ENCODE measurements around the gene ATL3.

ATL3 gene

GRCh38 chr11:63708764-63709163, 37.6 kb upstream of the ATL3 start:
- ChIA-PET CTCF (interaction anchor here (0.6 to 1.3 kb wide), 4 partner anchors 9 to 260 kb away, joined by 3 to 6 read pairs (median 4); no protein-coding TSS in a partner anchor), POLR2A (interaction anchor here (0.9 to 1.0 kb wide), 2 partner anchors 23 to 28 kb away, joined by 3 to 5 read pairs; partner anchors contain the start of gene RTN3)
- no peaks in the 10 kb centered on the region for H3K36me3 ChIP-seq (ENCODE audit: control insufficient read depth in 2 of 2, insufficient read depth in 1 of 2, low read length in 2 of 2)
- H3K9me3 ChIP-seq (ENCODE audit: control insufficient read depth, insufficient read depth, low read depth, low read length), result no peaks in the 10 kb centered on the region
- no peak overlapping the region for H3K4me3 ChIP-seq (ENCODE audit: low read depth, low read length)
- TF ChIP-seq YY2 (tag by site-specific recombination; IDR thresholded peaks at IDR 0.05) (no peak), SALL2 (tag by site-specific recombination; IDR thresholded peaks at IDR 0.05; ENCODE audit: borderline replicate concordance) (no peak), MEIS1 (CRISPR knock-in tag; IDR thresholded peaks at IDR 0.05; ENCODE audit: borderline replicate concordance) (no peak), ZNF664 (tag by site-specific recombination; IDR thresholded peaks at IDR 0.05) (peak; percentile 91; the same call in 1 of the 2 replicates), REPIN1 (tag by site-specific recombination; IDR thresholded peaks at IDR 0.05; ENCODE audit: low read depth) (no peak), PRDM6 (tag by site-specific recombination; IDR thresholded peaks at IDR 0.05) (0 out of 2 replicates have a peak, but pooled peaks have one; percentile 31)
- TF ChIP-seq, protein P1, sequence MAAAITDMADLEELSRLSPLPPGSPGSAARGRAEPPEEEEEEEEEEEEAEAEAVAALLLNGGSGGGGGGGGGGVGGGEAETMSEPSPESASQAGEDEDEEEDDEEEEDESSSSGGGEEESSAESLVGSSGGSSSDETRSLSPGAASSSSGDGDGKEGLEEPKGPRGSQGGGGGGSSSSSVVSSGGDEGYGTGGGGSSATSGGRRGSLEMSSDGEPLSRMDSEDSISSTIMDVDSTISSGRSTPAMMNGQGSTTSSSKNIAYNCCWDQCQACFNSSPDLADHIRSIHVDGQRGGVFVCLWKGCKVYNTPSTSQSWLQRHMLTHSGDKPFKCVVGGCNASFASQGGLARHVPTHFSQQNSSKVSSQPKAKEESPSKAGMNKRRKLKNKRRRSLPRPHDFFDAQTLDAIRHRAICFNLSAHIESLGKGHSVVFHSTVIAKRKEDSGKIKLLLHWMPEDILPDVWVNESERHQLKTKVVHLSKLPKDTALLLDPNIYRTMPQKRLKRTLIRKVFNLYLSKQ (tag by site-specific recombination; IDR thresholded peaks at IDR 0.05; ENCODE audit: borderline replicate concordance), result no peak
- peaks cover 2% of the 10 kb centered on the region; the same call in 1 of the 2 replicates for H3K4me1 ChIP-seq (ENCODE audit: control insufficient read depth, insufficient read depth, low read length)
- H3K27ac ChIP-seq (ENCODE audit: extremely low read depth, low read depth, low read length), result no peak overlapping the region

DNA sequence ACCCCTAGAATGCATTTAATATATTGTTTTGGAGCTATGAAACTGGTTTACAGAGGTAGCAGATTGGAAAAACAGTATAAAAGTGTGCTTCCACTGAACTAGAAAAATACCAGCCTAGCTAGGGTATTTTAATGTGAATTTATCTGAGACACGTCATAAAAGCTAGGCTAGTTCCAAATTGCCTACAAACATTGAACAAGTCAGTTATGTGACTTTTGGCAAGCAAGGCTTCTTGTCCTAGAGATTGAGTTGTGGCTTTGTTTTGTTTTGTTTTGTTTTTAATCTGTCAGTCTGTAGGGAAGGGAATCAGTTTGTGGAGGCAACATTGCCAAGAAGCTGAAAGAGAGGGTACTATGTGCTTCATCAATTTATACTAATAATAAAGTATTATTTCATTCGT, 34.4 kb upstream of the ATL3 start:
- TF ChIP-seq ZNF311 (tag by site-specific recombination; IDR thresholded peaks at IDR 0.05; ENCODE audit: borderline replicate concordance) (no peak), PRDM6 (tag by site-specific recombination; IDR thresholded peaks at IDR 0.05) (peak; percentile 59), HOXA7 (CRISPR knock-in tag; IDR thresholded peaks at IDR 0.05; ENCODE audit: borderline replicate concordance) (no peak), ZNF585B (tag by site-specific recombination; IDR thresholded peaks at IDR 0.05) (no peak)
- Histone ChIP-seq H3K4me3 (ENCODE audit: low read depth, low read length) (no peak overlapping the region), H3K36me3 (ENCODE audit: control insufficient read depth in 2 of 2, insufficient read depth in 1 of 2, low read length in 2 of 2) (no peaks in the 10 kb centered on the region), H3K27ac (ENCODE audit: extremely low read depth, low read depth, low read length) (no peak overlapping the region), H3K9me3 (ENCODE audit: control insufficient read depth, insufficient read depth, low read depth, low read length) (no peaks in the 10 kb centered on the region), H3K4me1 (ENCODE audit: control insufficient read depth, insufficient read depth, low read length) (peaks cover 2% of the 10 kb centered on the region; the same call in 1 of the 2 replicates)
- ChIA-PET CTCF (interaction anchor here (1.3 kb wide), 1 partner anchor 33 kb away, joined by 4 read pairs; no protein-coding TSS in a partner anchor), POLR2A (no interaction called here)

- Histone ChIP-seq H3K36me3 (ENCODE audit: control insufficient read depth in 2 of 2, insufficient read depth in 1 of 2, low read length in 2 of 2) (no peaks in the 10 kb centered on the region), H3K4me3 (ENCODE audit: low read depth, low read length) (no peak overlapping the region), H3K27ac (ENCODE audit: extremely low read depth, low read depth, low read length) (no peak overlapping the region), H3K4me1 (ENCODE audit: control insufficient read depth, insufficient read depth, low read length) (no peaks in the 10 kb centered on the region; the same call in 1 of the 2 replicates), H3K9me3 (ENCODE audit: control insufficient read depth, insufficient read depth, low read depth, low read length) (no peaks in the 10 kb centered on the region)
- POLR2A ChIA-PET, result interaction anchor here (0.6 to 1.8 kb wide), 2 partner anchors 18 to 39 kb away, joined by 3 to 7 read pairs; partner anchors contain the start of gene RTN3
- CTCF ChIA-PET, result interaction anchor here (1.3 to 2.7 kb wide), 2 partner anchors 9 to 11 kb away, joined by 6 to 11 read pairs; no protein-coding TSS in a partner anchor
- no peak for TF ChIP-seq ZNF138 (tag by site-specific recombination; IDR thresholded peaks at IDR 0.05; ENCODE audit: borderline replicate concordance)
- TF ChIP-seq ZNF623 (tag by site-specific recombination; IDR thresholded peaks at IDR 0.05), result no peak
- no peak for TF ChIP-seq ZBTB49 (tag by site-specific recombination; IDR thresholded peaks at IDR 0.05; ENCODE audit: low read depth)
- no peak for TF ChIP-seq GLIS2 (tag by site-specific recombination; IDR thresholded peaks at IDR 0.05)
- no peak for TF ChIP-seq ZNF10 (tag by site-specific recombination; IDR thresholded peaks at IDR 0.05)
- TF ChIP-seq, protein P2, sequence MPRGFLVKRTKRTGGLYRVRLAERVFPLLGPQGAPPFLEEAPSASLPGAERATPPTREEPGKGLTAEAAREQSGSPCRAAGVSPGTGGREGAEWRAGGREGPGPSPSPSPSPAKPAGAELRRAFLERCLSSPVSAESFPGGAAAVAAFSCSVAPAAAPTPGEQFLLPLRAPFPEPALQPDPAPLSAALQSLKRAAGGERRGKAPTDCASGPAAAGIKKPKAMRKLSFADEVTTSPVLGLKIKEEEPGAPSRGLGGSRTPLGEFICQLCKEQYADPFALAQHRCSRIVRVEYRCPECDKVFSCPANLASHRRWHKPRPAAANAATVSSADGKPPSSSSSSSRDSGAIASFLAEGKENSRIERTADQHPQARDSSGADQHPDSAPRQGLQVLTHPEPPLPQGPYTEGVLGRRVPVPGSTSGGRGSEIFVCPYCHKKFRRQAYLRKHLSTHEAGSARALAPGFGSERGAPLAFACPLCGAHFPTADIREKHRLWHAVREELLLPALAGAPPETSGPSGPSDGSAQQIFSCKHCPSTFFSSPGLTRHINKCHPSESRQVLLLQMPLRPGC (tag by site-specific recombination; IDR thresholded peaks at IDR 0.05), result no peak
- no peak for TF ChIP-seq PRDM1 (tag by site-specific recombination; IDR thresholded peaks at IDR 0.05)
- TF ChIP-seq SCRT2 (tag by site-specific recombination; IDR thresholded peaks at IDR 0.05), result no peak
- TF ChIP-seq KLF17 (tag by site-specific recombination; IDR thresholded peaks at IDR 0.05), result no peak
- TF ChIP-seq ZFP37 (tag by site-specific recombination; IDR thresholded peaks at IDR 0.05), result no peak
- no peak for TF ChIP-seq ZNF76 (tag by site-specific recombination; IDR thresholded peaks at IDR 0.05; ENCODE audit: borderline replicate concordance, low read depth)
These were observed 28.7 kb upstream of the ATL3 start for GRCh38 chr11:63699896-63700295.
